SU-DHL-6 (cell line): Measurements from ENCODE around the gene DLG2.

Experiments
- H2AFZ ChIP-seq: fragments of 200-600 bp; sonication (generic); 2 replicates; pipeline ENCODE4 v1.6.1; 2014; ENCODE audit warnings: low read depth, mild to moderate bottlenecking, moderate library complexity, mixed read lengths, antibody characterized with exemption, low read length; ENCODE audit not compliant: severe bottlenecking
- H3F3A ChIP-seq: fragments of 200-600 bp; shearing (Covaris generic); 2 replicates; pipeline ENCODE4 v1.6.0; 2016; ENCODE audit warnings: antibody characterized with exemption, mild to moderate bottlenecking; ENCODE audit not compliant: insufficient read depth
- H3K27ac ChIP-seq: fragments of 200-600 bp; sonication (generic); 2 replicates; pipeline ENCODE4 v1.5.1; 2016; ENCODE audit warnings: low read depth, mild to moderate bottlenecking, low read length, moderate library complexity, mixed read lengths
- H3K27me3 ChIP-seq: fragments of 200-600 bp; sonication (generic), shearing (Covaris generic); 2 replicates; pipeline ENCODE4 v1.6.0; 2014; ENCODE audit warnings: mild to moderate bottlenecking, low read length
- H3K36me3 ChIP-seq: fragments of 200-600 bp; sonication (generic); 2 replicates; pipeline ENCODE4 v1.6.1; 2014; ENCODE audit warnings: mild to moderate bottlenecking, low read length, mixed read lengths
- H3K4me2 ChIP-seq: fragments of 300-600, 200-600 bp; shearing (Covaris generic), sonication (generic); 2 replicates; pipeline ENCODE4 v1.6.0; 2014; ENCODE audit warnings: low read length, low read depth, mild to moderate bottlenecking; ENCODE audit not compliant: poor library complexity, severe bottlenecking
- H3K4me3 ChIP-seq: fragments of 200-600 bp; sonication (generic); 2 replicates; pipeline ENCODE4 v1.5.1; 2014; ENCODE audit warnings: antibody characterized with exemption, low read length, mild to moderate bottlenecking, mixed read lengths; ENCODE audit not compliant: insufficient read depth, poor library complexity, severe bottlenecking
- H3K79me2 ChIP-seq: fragments of 200-600 bp; sonication (generic); 2 replicates; pipeline ENCODE4 v1.6.1; 2014; ENCODE audit warnings: mild to moderate bottlenecking, low read length, moderate library complexity; ENCODE audit not compliant: insufficient read depth
- H3K9ac ChIP-seq: fragments of 200-600 bp; sonication (generic); 2 replicates; pipeline ENCODE4 v1.7.0; 2014; ENCODE audit warnings: mild to moderate bottlenecking, low read length
- H3K9me2 ChIP-seq: fragments of 200-600 bp; sonication (generic); replicated peaks from 2 replicates; pipeline ENCODE4 v1.6.1; 2014; ENCODE audit warnings: low read length; ENCODE audit not compliant: insufficient read depth
- H3K9me3 ChIP-seq: fragments of 200-600 bp; sonication (generic); 2 replicates; pipeline ENCODE4 v1.6.1; 2014; ENCODE audit warnings: low read length, mixed read lengths; ENCODE audit not compliant: insufficient read depth
- H4K20me1 ChIP-seq: fragments of 200-600 bp; sonication (generic); 2 replicates; pipeline ENCODE4 v1.6.1; 2014; ENCODE audit warnings: low read depth, mild to moderate bottlenecking, antibody characterized with exemption, low read length, moderate library complexity, mixed read lengths
- EZH2phosphoT487 ChIP-seq: fragments of 200-600 bp; sonication (generic), shearing (Covaris generic); conservative IDR thresholded peaks from 2 replicates; pipeline ENCODE4 v1.6.1; 2018; ENCODE audit warnings: mild to moderate bottlenecking, antibody characterized with exemption, low read length, moderate library complexity, mixed read lengths
- TF ChIP-seq, protein P1 (sequence below): fragments of 200-600 bp; sonication (generic); IDR thresholded peaks from one replicate; pipeline ENCODE4 v1.5.1; 2017; ENCODE audit warnings: antibody characterized with exemption, mild to moderate bottlenecking, low read length, moderate library complexity; ENCODE audit not compliant: insufficient read depth, poor library complexity, severe bottlenecking

The DLG2 gene

DNA sequence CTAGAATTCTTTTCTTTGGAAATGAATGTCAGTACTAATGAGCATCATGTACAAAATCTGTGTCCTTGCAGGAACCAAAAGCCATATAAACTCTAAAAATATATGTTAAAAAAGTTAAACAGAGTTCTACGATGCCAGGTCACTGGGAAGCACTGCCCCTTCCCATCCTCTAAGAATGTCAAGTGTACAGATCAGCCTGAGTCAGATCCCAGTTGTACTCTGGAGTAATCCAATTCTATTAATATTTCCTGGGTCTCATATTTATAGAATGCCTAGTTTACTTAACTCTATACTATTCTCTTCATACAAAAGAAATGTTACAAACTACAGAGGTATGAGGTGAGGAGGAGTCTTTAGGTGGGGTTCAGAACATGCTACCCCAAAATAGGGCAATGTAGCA is 460.1 kb downstream of the DLG2 start:
- Histone ChIP-seq H3K4me2 (no peak overlapping the region), H3K9me3 (no peaks in the 10 kb centered on the region)

DNA sequence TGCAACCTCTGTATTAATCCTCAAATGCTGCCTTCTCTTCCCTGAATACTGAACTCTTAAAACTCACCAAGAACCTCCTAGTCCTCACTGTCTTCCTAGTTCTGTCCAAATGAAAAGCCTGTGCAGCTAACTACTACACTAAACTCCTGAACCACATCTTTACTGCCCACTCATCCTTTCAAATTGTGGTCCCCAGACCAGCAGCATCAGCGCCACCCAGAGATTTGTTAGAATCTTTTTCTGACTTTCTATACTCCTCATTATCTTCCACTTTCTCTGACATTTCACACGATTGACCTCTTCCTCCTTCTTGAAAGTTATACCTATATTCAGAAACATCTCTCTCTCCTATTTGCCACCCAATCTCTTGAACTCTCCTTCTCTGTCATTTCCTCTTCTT is 461.3 kb downstream of the DLG2 start:
- no peak overlapping the region for H3K4me3 ChIP-seq
- no peaks in the 10 kb centered on the region for H3F3A ChIP-seq
- no peaks in the 10 kb centered on the region for H4K20me1 ChIP-seq
- H3K9ac ChIP-seq, result no peak overlapping the region
- no peaks in the 10 kb centered on the region for H3K36me3 ChIP-seq
- TF ChIP-seq, protein P1, sequence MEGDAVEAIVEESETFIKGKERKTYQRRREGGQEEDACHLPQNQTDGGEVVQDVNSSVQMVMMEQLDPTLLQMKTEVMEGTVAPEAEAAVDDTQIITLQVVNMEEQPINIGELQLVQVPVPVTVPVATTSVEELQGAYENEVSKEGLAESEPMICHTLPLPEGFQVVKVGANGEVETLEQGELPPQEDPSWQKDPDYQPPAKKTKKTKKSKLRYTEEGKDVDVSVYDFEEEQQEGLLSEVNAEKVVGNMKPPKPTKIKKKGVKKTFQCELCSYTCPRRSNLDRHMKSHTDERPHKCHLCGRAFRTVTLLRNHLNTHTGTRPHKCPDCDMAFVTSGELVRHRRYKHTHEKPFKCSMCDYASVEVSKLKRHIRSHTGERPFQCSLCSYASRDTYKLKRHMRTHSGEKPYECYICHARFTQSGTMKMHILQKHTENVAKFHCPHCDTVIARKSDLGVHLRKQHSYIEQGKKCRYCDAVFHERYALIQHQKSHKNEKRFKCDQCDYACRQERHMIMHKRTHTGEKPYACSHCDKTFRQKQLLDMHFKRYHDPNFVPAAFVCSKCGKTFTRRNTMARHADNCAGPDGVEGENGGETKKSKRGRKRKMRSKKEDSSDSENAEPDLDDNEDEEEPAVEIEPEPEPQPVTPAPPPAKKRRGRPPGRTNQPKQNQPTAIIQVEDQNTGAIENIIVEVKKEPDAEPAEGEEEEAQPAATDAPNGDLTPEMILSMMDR, result no peak
- TF ChIP-seq EZH2phosphoT487, result no peak
- H3K27me3 ChIP-seq, result no peaks in the 10 kb centered on the region
- H2AFZ ChIP-seq, result no peak overlapping the region
- no peaks in the 10 kb centered on the region for H3K9me3 ChIP-seq
- H3K27ac ChIP-seq, result no peak overlapping the region
- H3K9me2 ChIP-seq, result no peaks in the 10 kb centered on the region
- H3K79me2 ChIP-seq, result no peaks in the 10 kb centered on the region
- H3K4me2 ChIP-seq, result no peak overlapping the region

More for the DNA sequence above, 460.1 kb downstream of the DLG2 start:
- no peak for TF ChIP-seq EZH2phosphoT487
- Histone ChIP-seq H3K79me2 (no peaks in the 10 kb centered on the region), H3K9me2 (no peaks in the 10 kb centered on the region), H3K4me3 (no peak overlapping the region), H3K27ac (no peak overlapping the region), H3F3A (no peaks in the 10 kb centered on the region), H3K9ac (no peak overlapping the region), H2AFZ (no peak overlapping the region), H3K36me3 (no peaks in the 10 kb centered on the region), H3K27me3 (no peaks in the 10 kb centered on the region), H4K20me1 (no peaks in the 10 kb centered on the region)

DNA sequence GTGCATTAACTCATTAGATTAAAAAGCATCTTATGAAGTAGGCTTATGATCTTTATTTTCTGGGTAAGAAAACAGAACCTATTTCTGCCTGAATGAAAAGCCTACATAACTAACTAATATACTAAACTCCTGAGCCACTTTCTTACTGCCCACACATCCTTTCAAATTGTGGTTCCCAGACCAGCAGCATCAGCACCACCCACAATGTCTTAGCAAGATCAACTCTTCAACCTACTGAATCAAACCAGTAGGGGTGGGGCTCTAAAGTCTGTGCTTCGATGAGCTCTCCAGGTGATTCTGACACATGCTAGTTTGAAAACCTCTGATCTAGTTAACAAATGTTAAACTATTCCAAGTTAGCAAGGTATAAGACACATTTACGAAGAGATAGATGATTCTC is 462.4 kb downstream of the DLG2 start:
- Histone ChIP-seq H3K4me3 (no peak overlapping the region), H3K4me2 (no peak overlapping the region), H3K27ac (no peak overlapping the region), H3K9me2 (no peaks in the 10 kb centered on the region), H3F3A (no peaks in the 10 kb centered on the region), H3K36me3 (no peaks in the 10 kb centered on the region), H4K20me1 (no peaks in the 10 kb centered on the region), H3K9me3 (no peaks in the 10 kb centered on the region), H2AFZ (no peak overlapping the region), H3K79me2 (no peaks in the 10 kb centered on the region), H3K27me3 (no peaks in the 10 kb centered on the region), H3K9ac (no peak overlapping the region)
- TF ChIP-seq, protein P1, result no peak
- no peak for TF ChIP-seq EZH2phosphoT487

DNA sequence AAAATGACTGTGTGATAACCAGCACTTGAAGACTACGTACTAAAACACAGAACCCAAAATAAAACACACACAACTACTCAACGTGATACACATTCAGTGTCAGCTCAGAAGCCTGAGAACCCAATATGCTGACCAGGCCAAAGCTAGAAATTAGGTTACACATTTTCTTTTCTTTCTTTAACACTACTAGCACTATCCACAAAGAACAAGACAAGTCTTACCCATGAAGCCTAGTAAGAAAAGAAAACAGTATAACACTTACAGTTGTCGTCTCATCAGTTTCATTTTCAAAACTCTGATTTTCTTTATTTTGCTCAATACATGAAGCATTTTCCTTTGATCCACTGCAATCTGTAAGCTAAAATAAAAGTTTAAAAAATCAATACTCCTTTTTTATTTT is 472.9 kb downstream of the DLG2 start:
- Histone ChIP-seq H3K4me2 (no peak overlapping the region), H3F3A (no peaks in the 10 kb centered on the region), H3K79me2 (no peaks in the 10 kb centered on the region), H3K27ac (no peak overlapping the region), H3K9ac (no peak overlapping the region), H3K27me3 (no peaks in the 10 kb centered on the region), H3K9me3 (no peaks in the 10 kb centered on the region), H2AFZ (no peak overlapping the region), H3K4me3 (no peak overlapping the region), H3K9me2 (no peaks in the 10 kb centered on the region), H3K36me3 (no peaks in the 10 kb centered on the region), H4K20me1 (no peaks in the 10 kb centered on the region)
- no peak for TF ChIP-seq EZH2phosphoT487
